Parathyroid adenoma (tissue), 2 donors: ENCODE results near the gene AGAP1.

Experiments
- H2AFZ ChIP-seq: fragments of 300-600 bp; sonication (generic); one replicate; pipeline ENCODE4 v1.7.0; 2017; ENCODE audit warnings: antibody characterized with exemption, mild to moderate bottlenecking
- H3K27ac ChIP-seq: fragments of 300-600 bp; sonication (generic); one replicate; pipeline ENCODE4 v1.7.0; 2017
- H3K27me3 ChIP-seq: fragments of 300-600 bp; sonication (generic); one replicate; pipeline ENCODE4 v1.7.0; 2017; ENCODE audit warnings: low read length; ENCODE audit not compliant: control insufficient read depth, insufficient read depth
- H3K36me3 ChIP-seq: fragments of 300-600 bp; sonication (generic); one replicate; pipeline ENCODE4 v1.7.0; 2017; ENCODE audit warnings: low read length; ENCODE audit not compliant: control insufficient read depth, insufficient read depth
- H3K4me1 ChIP-seq: fragments of 300-600 bp; sonication (generic); one replicate; pipeline ENCODE4 v1.7.0; 2017; ENCODE audit warnings: control low read depth
- H3K4me2 ChIP-seq: fragments of 300-600 bp; sonication (generic); one replicate; pipeline ENCODE4 v1.7.0; 2017; ENCODE audit warnings: low read length
- H3K4me3 ChIP-seq: fragments of 300-600 bp; sonication (generic); one replicate; pipeline ENCODE4 v1.7.0; 2017; ENCODE audit warnings: low read depth, low read length
- H3K79me2 ChIP-seq: fragments of 300-600 bp; sonication (generic); one replicate; pipeline ENCODE4 v1.7.0; 2017; ENCODE audit warnings: control low read depth
- H3K9ac ChIP-seq: fragments of 300-600 bp; sonication (generic); one replicate; pipeline ENCODE4 v1.7.0; 2017; ENCODE audit warnings: mild to moderate bottlenecking
- H3K9me3 ChIP-seq: fragments of 300-600 bp; sonication (generic); one replicate; pipeline ENCODE4 v1.7.0; 2017; ENCODE audit warnings: low read length; ENCODE audit not compliant: control insufficient read depth
- TF ChIP-seq, protein P1 (sequence below): fragments of 300-600 bp; sonication (generic); IDR thresholded peaks from one replicate; pipeline ENCODE4 v1.7.0; 2017; ENCODE audit warnings: antibody characterized with exemption, mild to moderate bottlenecking
- donor health status: primary hyperparathyroidism.

The AGAP1 gene

DNA sequence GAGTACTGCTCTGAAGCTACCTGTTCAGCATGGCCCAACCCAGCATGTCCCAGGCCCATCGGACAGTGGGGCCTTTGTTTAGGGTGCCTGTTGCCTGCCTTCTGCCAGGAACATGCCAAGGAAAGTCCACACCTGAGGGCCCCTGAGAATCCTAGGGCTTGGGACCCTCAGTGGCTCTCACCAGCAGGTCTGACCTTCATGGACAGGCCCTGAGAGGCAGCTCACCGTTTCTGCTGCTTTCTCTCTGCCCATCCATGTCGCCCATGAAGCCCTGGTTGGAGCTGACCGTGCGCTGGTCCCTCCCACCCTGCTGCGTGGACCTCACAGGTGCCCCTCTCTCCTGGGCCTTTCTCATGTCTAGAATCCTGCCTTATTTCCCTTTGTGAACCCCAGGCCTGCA lies 550.3 kb downstream of the AGAP1 start:
- no peak overlapping the region for H3K4me2 ChIP-seq
- no peak overlapping the region for H2AFZ ChIP-seq
- no peak overlapping the region for H3K27ac ChIP-seq
- H3K9me3 ChIP-seq: no peaks in the 10 kb centered on the region
- no peak overlapping the region for H3K9ac ChIP-seq
- no peak overlapping the region for H3K4me3 ChIP-seq
- H3K4me1 ChIP-seq: peaks cover 3% of the 10 kb centered on the region
- no peaks in the 10 kb centered on the region for H3K79me2 ChIP-seq
- H3K27me3 ChIP-seq: no peaks in the 10 kb centered on the region
- TF ChIP-seq, protein P1, sequence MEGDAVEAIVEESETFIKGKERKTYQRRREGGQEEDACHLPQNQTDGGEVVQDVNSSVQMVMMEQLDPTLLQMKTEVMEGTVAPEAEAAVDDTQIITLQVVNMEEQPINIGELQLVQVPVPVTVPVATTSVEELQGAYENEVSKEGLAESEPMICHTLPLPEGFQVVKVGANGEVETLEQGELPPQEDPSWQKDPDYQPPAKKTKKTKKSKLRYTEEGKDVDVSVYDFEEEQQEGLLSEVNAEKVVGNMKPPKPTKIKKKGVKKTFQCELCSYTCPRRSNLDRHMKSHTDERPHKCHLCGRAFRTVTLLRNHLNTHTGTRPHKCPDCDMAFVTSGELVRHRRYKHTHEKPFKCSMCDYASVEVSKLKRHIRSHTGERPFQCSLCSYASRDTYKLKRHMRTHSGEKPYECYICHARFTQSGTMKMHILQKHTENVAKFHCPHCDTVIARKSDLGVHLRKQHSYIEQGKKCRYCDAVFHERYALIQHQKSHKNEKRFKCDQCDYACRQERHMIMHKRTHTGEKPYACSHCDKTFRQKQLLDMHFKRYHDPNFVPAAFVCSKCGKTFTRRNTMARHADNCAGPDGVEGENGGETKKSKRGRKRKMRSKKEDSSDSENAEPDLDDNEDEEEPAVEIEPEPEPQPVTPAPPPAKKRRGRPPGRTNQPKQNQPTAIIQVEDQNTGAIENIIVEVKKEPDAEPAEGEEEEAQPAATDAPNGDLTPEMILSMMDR: no peak
- H3K36me3 ChIP-seq: no peaks in the 10 kb centered on the region

DNA sequence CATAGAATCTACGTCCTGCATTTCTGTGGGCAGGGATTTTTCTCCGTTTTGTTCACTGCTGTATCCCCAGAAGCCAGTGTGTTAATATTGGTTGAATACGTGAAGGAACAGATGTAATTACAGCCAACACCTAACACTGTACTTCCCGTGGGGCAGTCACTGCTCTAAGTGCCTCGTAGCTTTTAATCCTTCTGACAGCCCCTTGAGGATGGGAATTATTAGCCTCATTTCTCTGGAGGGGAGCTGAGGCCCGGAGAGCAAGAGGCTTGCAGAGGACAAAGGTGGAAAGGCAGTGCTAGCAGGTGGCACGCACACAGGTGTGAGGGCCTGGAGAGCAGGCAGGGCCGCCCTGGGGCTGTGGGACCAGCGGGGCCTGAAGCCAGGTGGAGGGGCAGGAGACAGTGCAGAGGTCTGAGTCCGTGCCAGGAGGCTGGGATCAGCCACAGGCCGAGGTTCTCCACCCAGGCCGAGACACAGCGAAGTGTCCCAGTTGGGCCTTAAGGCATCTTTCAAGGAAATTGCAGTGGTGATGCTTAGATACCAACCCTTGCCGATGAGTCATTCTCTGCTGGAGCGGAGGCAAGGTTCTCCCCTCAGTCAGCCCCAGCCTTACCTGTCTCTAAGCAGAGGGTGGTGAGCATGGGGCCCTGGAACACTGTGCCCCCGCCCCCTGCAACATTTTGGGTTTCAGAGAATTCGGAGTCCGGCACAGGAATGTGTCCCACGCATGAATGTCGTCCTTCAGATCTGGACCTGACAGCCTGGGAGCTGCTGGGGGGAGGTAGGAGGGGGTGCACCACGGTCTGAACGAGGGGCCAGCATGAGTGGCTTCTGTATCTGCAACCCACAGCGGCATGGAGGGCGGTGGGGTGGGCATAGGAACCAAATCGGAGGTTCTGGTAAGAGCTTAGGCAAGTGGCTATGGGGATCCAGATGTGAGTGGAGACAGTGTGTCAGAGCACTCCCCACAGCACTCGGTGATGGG lies 551.7 kb downstream of the AGAP1 start:
- Histone ChIP-seq H3K9ac (no peak overlapping the region), H3K36me3 (no peaks in the 10 kb centered on the region), H3K4me2 (no peak overlapping the region), H3K4me1 (peaks cover 2% of the 10 kb centered on the region), H3K27me3 (no peaks in the 10 kb centered on the region), H3K79me2 (no peaks in the 10 kb centered on the region), H3K4me3 (no peak overlapping the region), H3K9me3 (no peaks in the 10 kb centered on the region), H3K27ac (no peak overlapping the region), H2AFZ (no peak overlapping the region)
- TF ChIP-seq, protein P1: no peak

DNA sequence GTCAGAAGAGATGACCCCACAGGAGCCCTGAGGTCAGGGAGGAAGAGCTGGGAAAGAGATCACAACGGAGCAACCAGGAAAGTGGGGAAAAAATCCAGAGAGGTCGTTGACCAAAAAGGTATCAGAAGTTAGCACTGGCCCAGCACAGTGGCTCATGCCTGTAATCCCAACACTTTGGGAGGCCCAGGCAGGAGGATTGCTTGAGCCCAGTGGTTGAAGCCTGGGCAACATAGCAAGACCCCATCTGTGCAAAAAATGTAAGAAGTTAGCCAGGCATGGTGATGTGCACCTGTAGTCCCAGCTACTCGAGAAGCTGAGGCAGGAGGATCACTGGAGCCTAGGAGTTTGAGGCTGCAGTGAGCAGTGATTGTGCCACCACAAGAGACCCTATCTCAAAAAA lies 552.9 kb downstream of the AGAP1 start:
- no peaks in the 10 kb centered on the region for H3K4me1 ChIP-seq
- H3K79me2 ChIP-seq: no peaks in the 10 kb centered on the region
- no peak overlapping the region for H2AFZ ChIP-seq
- H3K27ac ChIP-seq: no peak overlapping the region
- no peak overlapping the region for H3K4me3 ChIP-seq
- no peaks in the 10 kb centered on the region for H3K36me3 ChIP-seq
- H3K27me3 ChIP-seq: no peaks in the 10 kb centered on the region
- H3K9ac ChIP-seq: no peak overlapping the region
- H3K4me2 ChIP-seq: no peak overlapping the region
- H3K9me3 ChIP-seq: no peaks in the 10 kb centered on the region
- TF ChIP-seq, protein P1: no peak

DNA sequence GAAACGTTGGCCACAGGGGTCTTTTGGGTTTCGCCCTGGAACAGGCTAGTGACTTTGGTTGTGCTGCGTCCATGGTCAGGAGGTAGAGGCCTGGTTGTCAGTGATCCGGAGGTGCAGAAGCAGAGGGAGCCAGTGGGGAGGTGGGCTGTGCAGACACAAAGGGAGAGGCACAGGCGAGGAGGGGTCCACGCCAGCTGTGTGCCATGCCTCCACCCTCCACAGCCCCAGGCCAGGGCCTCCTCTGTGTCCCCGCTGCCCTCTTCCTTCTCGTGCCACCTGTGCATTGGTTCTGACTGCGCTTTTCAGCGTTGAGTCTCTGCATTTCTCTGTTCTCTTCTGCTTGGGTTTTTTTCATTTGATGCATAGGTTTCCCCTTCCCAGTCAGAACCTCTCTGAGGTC lies 553.3 kb downstream of the AGAP1 start:
- Histone ChIP-seq H3K4me1 (no peaks in the 10 kb centered on the region), H3K79me2 (no peaks in the 10 kb centered on the region), H3K9ac (no peak overlapping the region), H3K36me3 (no peaks in the 10 kb centered on the region), H3K27me3 (no peaks in the 10 kb centered on the region), H3K9me3 (no peaks in the 10 kb centered on the region), H3K4me3 (no peak overlapping the region), H3K27ac (no peak overlapping the region), H2AFZ (no peak overlapping the region), H3K4me2 (no peak overlapping the region)
- TF ChIP-seq, protein P1: no peak
